SKM-1 (cell line): ENCODE data around the gene PPP1R9B.

Experiments used
- DNase-seq: peaks from one replicate; lab custom pipeline; 2025; ENCODE audit not compliant: unreplicated experiment; lab: John Stamatoyannopoulos, UW

Gene PPP1R9B

GRCh38 chr17:50161911-50162288 lies 11.4 kb upstream of the PPP1R9B start:
- no peak for DNase-seq

GRCh38 chr17:50161023-50161910 lies 10.8 kb upstream of the PPP1R9B start:
- DNase-seq = peak; percentile 81

DNA sequence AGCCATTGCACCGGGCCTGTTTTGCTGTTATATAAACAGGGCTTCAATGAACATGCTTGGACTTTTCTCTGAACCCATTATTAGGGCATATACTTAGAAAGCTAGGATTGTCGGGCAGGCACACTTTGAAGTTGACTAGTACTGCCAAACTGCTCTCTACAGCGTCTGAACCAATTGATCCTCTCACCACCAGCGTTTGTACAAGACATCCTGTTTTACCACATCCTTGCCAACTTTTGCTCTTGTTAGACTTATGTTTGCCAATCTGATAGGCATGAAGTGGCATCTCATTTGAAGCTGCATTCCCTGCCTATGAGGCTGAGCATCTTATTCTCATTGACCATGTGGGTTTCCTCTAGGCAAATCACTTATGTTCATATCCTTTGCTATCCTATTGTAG lies 7.4 kb upstream of the PPP1R9B start:
- DNase-seq = no peak

GRCh38 chr17:50155115-50155819 lies 4.8 kb upstream of the PPP1R9B start:
- no peak for DNase-seq

GRCh38 chr17:50154604-50155003 lies 4.1 kb upstream of the PPP1R9B start:
- no peak for DNase-seq

GRCh38 chr17:50153650-50154575 lies 3.4 kb upstream of the PPP1R9B start:
- DNase-seq = no peak

GRCh38 chr17:50152736-50153135 lies 2.3 kb upstream of the PPP1R9B start:
- DNase-seq = no peak

DNA sequence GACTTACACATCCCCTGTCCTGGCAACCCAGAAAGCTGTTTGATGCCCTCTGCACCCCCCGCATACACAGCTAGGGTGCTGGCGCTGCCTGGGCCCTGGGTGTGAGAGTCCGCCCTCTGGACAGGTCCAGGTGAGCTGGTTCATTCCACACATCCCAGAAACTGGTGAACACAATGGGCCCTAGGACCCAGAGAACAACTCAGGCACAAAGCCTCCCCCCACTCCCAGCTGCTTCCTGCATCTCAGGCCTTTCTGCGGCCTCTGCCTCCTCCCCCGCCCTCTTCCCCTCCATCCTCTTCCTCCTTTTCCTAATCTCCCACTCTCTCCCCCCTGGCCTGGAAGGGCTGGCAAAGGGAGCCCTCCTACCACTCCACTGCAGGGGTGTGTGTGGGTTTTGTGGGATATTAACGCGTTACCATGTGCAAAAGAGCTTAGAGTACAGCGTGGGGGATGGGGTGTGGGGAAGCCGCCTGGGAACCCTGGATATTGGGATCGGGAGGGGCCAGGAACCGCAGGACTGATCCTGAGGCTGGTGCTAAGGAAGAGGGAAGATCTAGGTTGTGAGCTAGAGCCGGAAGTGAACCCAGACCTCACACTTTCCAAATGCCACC lies 1.6 kb upstream of the PPP1R9B start:
- DNase-seq = peak; percentile 72

DNA sequence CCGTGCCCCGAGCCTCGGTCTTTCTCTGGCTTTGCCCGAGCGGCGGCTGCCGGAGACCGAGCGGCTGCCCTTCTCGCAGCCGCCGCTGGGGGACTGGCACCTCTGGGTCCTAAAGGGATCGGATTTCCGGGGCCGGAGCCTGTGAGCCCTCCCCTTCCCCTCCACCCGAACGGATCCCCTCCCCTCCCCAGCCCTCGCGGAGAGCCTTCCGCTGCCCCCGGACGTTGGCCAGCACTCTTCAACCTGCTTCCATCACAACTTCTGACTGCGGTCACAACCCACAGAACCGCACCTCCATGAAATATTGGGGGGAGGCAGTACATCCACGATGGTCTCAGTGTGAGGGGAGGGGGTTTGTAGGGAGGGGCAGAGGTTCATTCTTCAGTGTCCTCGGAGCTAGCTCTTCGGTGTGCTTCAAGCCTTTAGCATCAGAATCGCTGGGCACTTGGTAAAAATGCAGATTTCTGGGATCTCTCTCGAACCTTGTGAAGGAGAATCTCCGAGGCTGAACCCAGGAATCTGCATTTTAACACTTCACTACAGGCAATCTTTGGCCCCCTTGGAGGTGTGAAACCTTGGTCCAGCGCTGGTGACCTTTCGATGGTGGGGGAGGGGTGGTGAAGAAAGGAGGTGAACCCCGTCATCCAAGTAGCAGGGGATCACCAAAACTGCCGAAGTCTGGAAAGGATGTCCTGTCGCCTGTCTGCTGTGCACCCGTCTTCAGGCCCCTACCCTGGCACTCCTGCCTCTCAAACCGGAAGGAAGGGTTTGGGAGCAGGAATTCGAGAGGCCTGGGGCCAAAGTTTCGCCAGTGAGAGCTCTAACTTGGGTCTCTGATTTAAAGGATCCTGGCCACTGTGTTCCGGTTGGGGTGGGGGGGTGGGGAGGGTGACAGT lies 812 bp upstream of the PPP1R9B start:
- DNase-seq = peak; percentile 83

DNA sequence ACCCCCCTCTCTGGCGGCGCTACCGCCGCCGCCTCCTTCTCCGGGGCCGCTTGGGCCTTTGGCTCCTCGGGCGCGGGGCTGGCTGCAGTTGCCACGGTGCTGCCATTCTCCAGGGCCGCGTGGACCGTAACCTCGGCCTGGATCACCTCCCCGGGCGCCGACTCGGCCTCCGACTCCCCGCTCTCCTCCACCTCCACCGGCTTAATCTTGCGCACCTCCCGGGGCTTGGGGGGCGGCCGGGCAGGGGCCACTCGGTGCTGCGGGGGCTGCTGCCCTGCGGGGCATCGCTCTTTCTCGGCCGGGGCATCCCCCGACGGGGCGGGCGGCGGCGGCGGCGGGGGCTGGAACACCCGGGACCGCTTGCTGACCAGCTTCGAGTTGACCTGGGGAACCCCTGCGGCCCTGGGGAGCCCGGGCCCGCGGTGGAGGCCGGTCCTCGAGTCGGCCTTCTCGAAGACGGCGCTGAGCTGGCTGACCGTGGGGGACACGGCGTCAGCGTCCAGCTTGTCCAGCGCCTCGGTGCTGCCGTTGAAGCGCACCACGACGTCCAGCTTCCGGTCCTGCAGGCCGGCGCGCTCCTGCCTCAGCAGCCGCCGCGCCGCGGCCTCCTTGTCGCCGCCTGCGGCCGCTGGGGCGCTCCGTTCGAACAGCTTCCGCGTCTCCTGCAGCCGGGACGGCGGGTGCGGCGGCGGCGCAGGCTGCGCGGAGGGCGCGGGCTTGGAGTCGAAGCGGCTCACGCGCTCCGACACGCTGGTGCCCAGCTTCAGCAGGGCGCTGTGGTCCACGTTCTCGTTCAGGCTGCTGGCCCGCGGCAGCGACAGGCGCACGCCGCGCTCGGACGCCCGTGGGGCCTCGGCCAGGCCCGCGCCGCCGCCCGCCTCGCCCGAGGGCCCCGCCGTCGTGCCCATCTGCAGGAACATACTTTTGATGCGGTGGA lies 792 bp downstream of the PPP1R9B start:
- DNase-seq = no peak

- no peak for DNase-seq
Measured at GRCh38 chr17:50149091-50149416, 1.4 kb downstream of the PPP1R9B start.

DNA sequence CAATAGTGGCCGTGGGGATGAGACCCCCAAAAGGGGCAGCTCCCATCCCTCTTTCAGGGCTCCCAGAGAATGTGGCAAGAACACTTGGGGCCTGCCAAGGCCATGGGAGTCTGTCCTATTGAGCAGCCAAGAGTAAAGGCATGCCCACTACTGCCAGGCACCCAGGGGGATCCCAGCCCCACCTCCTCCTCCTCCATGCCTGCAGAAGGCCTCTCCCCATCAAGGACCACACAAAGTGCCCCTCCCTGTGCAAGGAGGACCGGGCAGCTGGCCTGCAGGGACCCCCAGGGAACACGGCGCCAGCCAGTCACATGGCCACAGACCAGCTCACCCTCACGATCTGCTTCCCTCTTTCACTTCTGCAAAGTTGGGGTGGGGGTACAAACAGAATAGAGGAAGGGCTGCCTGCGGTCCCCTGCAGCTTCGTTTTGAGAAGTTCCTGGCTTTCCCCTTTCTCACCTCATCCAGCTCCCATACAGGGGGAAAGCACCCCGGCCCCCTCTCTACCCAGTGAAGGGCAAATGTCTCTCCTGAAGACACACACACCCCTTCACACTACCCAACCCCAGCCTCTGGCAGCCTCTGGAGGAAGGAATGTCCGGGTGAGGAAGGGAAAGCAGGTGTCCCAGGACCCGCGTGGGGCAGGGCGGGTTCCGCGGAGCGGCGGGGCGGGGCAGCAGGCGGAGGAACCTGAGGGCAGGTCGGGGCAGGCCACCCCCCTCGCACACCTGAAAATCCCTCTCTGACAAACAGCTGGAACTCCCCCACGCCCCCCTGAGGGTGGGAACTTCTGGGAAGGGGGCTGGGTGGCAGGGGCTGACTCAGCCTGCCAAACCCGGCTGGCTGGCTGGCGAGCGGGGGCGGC lies 2.0 kb downstream of the PPP1R9B start:
- DNase-seq = peak; percentile 95

DNA sequence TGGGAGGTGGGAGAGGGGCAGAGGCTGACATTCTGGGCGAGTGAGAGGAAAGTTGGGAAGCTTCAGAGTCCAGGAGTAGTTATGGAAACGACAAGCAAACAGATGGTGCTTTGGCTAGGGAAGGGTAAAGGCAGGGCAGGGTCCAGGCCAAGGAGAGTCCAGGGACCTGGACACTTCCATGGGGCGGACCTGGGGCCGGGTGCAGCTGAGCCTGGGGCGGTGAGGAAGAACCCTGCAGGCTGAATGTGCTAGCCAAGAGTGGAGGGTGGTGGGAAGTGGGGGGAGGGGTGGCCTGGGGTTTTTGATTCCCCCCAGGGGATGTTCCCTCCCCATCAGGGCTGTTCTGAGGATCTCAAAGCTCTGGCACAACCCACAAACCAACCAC lies 2.6 kb downstream of the PPP1R9B start:
- no peak for DNase-seq

DNA sequence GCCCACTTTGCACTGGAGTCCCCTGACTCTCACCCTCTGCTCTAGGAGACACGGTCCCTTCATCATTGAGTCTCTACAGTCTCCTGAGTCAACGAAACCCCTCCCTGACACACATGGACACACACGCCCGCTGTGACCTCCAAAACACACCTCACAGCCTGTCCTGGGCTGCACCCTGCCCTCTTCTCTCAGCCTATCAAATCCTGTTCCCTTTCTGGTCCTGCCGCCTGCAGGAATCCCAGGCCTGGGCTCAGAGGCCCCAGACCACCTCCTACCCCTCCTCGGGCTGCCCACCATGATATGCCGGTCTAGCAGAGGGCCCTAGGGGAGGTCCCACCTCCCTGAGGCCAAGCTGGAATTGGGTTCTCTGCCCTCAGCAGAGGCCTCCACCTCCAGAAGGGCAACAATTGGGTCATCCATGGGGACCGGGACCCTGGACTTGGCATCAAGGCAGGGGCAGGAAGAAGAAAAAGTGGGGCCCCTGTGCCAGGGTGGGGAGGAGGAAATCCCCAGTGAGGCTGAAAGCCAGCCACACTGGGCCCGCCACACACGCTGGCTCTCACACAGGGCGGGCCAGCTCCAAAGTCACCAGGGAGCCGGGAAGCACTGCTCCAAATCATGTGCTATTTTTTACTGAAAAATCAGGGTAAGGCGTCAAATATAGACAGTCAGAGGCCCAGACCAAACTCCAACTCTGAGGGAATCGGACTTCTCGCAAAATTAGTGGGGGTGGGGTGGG lies 3.4 kb downstream of the PPP1R9B start:
- DNase-seq = no peak

DNA sequence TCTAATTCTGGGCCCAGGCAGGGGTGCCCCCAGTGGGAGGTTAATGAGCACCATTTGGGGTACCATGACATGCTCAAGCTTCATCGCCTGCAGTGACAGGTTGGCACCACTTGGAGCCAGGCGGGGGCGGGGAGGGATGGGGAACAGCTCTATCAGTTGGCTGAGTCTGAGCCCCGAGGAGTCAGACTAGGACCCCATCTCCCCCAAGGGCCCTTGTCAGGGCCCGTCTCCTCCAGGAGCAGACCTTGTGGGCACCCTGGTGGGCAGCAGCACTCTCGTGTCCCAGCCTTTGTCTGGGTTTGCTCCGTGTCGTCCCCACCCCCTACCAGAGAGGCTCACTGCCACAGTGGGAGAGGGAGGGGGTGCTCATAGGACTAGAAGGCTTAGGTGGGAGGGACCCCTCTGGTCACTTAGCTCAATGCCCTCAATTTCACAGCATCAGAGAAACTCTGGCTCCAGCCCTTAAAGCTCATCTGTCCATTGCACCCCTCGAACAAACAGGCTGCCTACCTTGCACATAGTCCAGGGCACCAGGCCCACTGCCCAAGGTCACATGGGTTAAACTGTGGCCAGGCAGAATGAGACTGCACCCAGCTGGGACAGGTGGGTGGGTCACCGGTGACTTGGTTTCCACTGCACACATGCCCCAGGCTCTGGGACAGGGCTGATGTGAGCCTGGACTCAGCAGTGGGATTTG lies 4.1 kb downstream of the PPP1R9B start:
- no peak for DNase-seq

- DNase-seq = no peak
Measured at GRCh38 chr17:50145532-50146229, 4.8 kb downstream of the PPP1R9B start.
